Vagina (tissue), 2 donors: Measurements from ENCODE around the gene ATOSB.
"Not testable (repeated sequence)": the region's sequence is repeated elsewhere in the genome, so short reads cannot be mapped to it uniquely, and the experiment has no call there.

Source experiments
- CTCF ChIP-seq, 3 experiments: fragments of 450-650 bp in 2 of 3; fragments of 200-600 bp in 1 of 3; sonication (generic) in 1 of 3; IDR thresholded peaks; one replicate each; pipeline ENCODE4 v1.5.1; 2017 to 2019; ENCODE audit warnings: antibody characterized with exemption in 3 of 3, mild to moderate bottlenecking in 2 of 3, moderate library complexity in 2 of 3
- POLR2A ChIP-seq, 2 donors: fragments of 450-650 bp; IDR thresholded peaks; one replicate each; pipeline ENCODE4 v1.6.1; 2017; ENCODE audit warnings: antibody characterized with exemption in 2 of 2, mild to moderate bottlenecking in 2 of 2, moderate library complexity in 2 of 2
- POLR2AphosphoS5 ChIP-seq, 2 donors: sonication (generic); formaldehyde crosslinking; IDR thresholded peaks; one replicate each; pipeline ENCODE4 v1.9.0; 2017; ENCODE audit warnings: antibody characterized with exemption in 2 of 2, mild to moderate bottlenecking in 2 of 2, low read depth in 1 of 2; ENCODE audit not compliant: insufficient read depth in 1 of 2

GRCh38 chr9:35147941-35148563 lies 32.4 kb upstream of the ATOSB start:
- not testable (repeated sequence) for TF ChIP-seq POLR2AphosphoS5 (IDR thresholded peaks at IDR 0.05; ENCODE audit: insufficient read depth in 1 of 2, low read depth in 1 of 2); CTCF (IDR thresholded peaks at IDR 0.05); POLR2A (IDR thresholded peaks at IDR 0.05)
